HFF-Myc (cell line): ENCODE data around the gene HNMT.

Experiments used
- DNase-seq: peaks from one replicate; pipeline ENCODE4 v3.0.0-alpha.2; 2011; ENCODE audit warnings: low read depth; ENCODE audit errors: extremely low read depth
- H3K4me3 ChIP-seq: replicated peaks from 2 replicates; pipeline ENCODE4 v1.5.1; 2011; ENCODE audit warnings: low read depth, mild to moderate bottlenecking, control low read depth, low read length
- TF ChIP-seq, protein P1 (sequence below): IDR thresholded peaks from 2 replicates; pipeline ENCODE4 v1.5.1; 2012; ENCODE audit warnings: mild to moderate bottlenecking, low read depth, low read length, control low read depth; ENCODE audit errors: missing control alignments

The HNMT gene

DNA sequence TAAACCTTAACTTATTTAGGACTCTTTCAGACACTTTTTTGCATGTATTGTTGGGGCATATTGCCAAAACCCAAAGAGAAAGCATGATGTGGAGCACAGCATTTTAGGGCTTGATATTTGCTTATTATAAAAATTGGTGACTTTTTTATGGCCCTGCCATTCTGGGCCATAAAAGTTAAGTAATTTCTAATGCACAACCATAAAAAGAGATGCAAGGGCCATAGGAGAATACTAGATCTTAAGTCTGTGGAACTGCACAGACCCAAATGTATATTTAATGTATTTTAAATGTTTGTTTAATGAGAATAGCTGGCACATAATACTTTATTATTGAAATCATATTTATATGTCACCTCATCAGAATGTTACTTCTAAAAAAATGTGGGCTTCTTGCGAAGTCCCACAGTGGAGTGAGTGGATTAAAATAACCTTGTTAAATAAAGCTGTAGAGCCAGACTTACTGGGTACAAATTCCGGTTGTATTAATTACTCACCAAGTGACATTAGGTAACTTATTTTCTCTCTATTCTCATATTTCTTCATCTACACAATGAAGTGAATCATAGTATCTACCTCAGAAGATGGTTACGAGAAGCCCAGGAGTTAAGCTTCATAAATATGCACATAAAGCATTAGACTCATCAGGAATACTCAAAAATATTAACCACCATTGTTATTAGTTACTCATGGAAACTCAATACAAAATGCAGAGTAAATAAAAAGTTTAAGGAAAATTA is 52.2 kb downstream of the HNMT start:
- DNase-seq = no peak
- H3K4me3 ChIP-seq = no peak overlapping the region
- TF ChIP-seq, protein P1, sequence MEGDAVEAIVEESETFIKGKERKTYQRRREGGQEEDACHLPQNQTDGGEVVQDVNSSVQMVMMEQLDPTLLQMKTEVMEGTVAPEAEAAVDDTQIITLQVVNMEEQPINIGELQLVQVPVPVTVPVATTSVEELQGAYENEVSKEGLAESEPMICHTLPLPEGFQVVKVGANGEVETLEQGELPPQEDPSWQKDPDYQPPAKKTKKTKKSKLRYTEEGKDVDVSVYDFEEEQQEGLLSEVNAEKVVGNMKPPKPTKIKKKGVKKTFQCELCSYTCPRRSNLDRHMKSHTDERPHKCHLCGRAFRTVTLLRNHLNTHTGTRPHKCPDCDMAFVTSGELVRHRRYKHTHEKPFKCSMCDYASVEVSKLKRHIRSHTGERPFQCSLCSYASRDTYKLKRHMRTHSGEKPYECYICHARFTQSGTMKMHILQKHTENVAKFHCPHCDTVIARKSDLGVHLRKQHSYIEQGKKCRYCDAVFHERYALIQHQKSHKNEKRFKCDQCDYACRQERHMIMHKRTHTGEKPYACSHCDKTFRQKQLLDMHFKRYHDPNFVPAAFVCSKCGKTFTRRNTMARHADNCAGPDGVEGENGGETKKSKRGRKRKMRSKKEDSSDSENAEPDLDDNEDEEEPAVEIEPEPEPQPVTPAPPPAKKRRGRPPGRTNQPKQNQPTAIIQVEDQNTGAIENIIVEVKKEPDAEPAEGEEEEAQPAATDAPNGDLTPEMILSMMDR = no peak

DNA sequence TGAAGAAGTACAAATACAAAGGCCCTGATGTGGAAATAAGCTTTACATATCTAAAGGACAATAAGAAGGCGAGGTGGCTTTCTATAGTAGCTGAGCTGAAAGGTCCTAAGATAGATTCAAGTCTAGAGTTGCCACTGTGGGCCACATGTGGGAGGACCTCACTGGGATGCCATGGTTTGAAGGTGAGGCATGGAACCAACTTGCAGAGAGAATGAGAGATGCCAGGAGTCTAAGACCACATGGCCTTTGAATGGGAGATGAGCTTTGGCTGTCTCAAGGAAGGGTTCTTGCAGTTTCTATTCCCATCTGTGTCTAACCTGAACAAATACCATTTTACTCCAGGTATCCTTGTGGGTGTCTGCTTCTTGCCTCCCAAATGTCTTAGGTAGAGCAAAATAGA is 53.6 kb downstream of the HNMT start:
- DNase-seq = no peak
- TF ChIP-seq, protein P1 = no peak
- no peak overlapping the region for H3K4me3 ChIP-seq

DNA sequence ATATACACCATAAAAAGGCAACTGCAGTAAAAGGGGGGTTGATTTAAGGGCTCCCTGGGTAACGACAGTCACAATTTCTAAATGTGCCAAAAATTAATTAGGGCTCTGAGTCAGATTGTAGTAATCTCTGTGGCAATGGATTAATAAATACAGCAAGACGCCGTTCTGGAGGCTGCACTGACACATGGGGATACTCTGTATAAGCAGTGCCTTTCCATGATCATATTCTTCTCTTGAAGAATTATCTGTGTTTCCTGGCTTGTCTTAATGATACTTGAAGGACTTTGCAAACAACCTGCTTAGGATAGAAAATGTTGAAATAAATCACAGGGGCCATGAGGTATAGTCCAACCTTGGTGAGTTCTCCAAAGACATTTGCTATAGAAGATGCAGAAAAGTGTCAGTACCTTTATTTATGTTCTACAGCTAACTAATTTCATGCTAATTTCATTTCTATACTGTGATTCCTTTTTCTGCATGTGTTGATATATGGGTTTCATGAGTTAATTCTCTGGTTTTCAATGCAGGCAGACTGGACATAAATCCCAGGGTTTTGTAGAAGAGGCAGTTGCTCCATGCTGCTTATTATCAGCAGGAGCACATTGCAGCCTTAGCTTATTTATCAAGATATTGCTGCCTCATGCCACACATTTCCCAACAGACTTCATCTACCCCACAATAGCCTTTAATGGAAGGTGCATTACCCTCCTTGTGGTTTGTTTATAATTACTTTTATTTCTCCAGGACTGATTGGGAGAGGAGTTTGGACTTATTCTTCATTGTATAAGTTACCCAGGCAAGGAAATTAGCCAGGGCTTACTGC is 54.8 kb downstream of the HNMT start:
- H3K4me3 ChIP-seq = no peak overlapping the region
- no peak for DNase-seq
- TF ChIP-seq, protein P1 = no peak

DNA sequence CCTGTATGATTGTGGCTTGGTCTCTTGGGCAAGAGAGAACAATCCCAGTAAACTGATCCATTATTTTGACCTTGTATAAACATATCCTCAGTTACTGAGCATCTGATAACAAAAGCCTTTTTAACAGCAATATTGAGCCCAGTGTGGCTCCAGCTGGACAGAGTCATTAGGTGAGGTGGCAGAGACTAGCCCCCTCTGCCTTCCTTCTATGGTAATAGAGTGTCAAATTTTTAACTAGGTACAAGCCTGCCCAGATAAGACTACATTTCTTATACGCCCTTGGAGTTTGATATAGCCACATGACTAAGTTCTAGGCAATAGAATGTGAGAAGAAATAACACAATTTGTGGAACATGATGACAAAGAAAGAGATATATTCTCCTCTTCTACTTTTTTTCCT is 56.2 kb downstream of the HNMT start:
- no peak for DNase-seq
- H3K4me3 ChIP-seq = no peak overlapping the region
- TF ChIP-seq, protein P1 = no peak

DNA sequence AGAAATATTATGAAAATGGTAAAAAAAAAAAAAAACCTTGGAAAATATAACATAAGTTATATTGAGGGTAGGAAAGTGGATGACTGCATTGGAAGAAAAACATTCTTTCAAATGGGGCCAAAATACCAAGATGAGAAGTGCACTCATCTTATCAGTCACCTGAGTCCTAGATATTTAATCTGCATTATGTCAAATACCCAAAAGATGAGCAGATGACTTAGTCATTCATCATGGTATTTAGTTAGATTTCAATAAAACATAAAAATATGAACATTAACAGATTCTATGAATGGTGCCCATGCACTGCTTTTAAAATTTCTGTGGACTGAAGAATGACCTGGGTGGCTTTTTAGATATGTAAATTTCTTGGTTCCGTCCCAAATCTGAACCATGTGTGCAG is 56.9 kb downstream of the HNMT start:
- no peak for DNase-seq
- no peak overlapping the region for H3K4me3 ChIP-seq
- TF ChIP-seq, protein P1 = no peak

DNA sequence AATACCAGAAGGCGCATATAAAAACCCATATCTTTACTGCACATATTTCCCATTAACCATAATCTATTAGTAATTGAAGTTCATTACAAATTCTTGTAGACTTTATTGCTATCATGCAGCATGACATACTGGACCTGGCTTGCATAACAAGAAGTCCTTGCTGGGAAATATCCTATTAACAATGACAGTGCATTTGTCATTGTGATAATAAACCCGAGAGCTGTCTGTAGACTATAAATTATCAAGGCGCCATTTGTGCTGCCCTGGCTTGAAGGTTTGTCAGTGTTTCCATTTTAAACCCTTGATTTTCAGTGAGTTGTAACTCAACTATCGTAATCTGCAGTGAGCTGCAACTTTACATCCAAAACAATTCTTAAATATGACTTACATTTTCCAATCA is 59.0 kb downstream of the HNMT start:
- H3K4me3 ChIP-seq = no peak overlapping the region
- no peak for DNase-seq
- TF ChIP-seq, protein P1 = no peak

DNA sequence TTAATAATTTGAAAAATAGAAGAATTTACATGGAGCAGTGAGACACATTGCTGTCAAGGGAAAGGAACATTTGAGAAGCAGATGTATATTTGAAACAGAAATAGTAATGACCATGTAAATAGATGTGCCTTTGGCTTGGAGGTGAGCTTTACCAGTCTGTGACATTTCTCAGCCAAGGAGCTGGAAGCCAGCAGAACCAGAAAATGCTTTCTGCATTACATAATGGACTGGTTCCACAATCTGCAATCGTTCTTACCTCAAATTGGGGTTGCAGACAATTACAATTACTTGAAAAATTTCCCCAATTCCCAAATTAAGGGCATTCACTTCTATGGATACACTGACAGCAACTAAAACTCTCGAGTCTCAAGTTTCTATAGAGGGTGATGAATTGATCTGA is 59.7 kb downstream of the HNMT start:
- TF ChIP-seq, protein P1 = no peak
- H3K4me3 ChIP-seq = no peak overlapping the region
- DNase-seq = no peak
